Ishikawa (cell line): ENCODE results near the gene ARHGEF17.

Experiments
- CEBPB ChIP-seq: IDR thresholded peaks from 2 replicates; pipeline ENCODE4 v1.6.1; 2012
- CREB1 ChIP-seq: IDR thresholded peaks from 2 replicates; pipeline ENCODE4 v1.6.1; 2012; ENCODE audit warnings: low read depth
- EGR1 ChIP-seq: IDR thresholded peaks from 2 replicates; pipeline ENCODE4 v1.6.1; 2012
- EP300 ChIP-seq: IDR thresholded peaks from 2 replicates; pipeline ENCODE4 v1.6.1; 2012; ENCODE audit warnings: borderline replicate concordance
- FOXM1 ChIP-seq: IDR thresholded peaks from 2 replicates; pipeline ENCODE4 v1.6.1; 2012; ENCODE audit warnings: low read depth, borderline replicate concordance
- MAX ChIP-seq: IDR thresholded peaks from 2 replicates; pipeline ENCODE4 v1.6.1; 2012
- NFIC ChIP-seq: IDR thresholded peaks from 2 replicates; pipeline ENCODE4 v1.6.1; 2012
- RAD21 ChIP-seq: IDR thresholded peaks from 2 replicates; pipeline ENCODE4 v1.6.1; 2012; ENCODE audit warnings: low read depth
- REST ChIP-seq: IDR thresholded peaks from 2 replicates; pipeline ENCODE4 v1.6.1; 2012; ENCODE audit warnings: low read depth, mild to moderate bottlenecking
- TAF1 ChIP-seq: IDR thresholded peaks from 2 replicates; pipeline ENCODE4 v1.6.1; 2012; ENCODE audit warnings: low read depth, mild to moderate bottlenecking
- TCF12 ChIP-seq: IDR thresholded peaks from 2 replicates; pipeline ENCODE4 v1.6.1; 2012; ENCODE audit warnings: low read depth
- TEAD4 ChIP-seq: IDR thresholded peaks from 2 replicates; pipeline ENCODE4 v1.6.1; 2012
- YY1 ChIP-seq: IDR thresholded peaks from 2 replicates; pipeline ENCODE4 v1.6.1; 2012; ENCODE audit warnings: low read depth
- ZBTB7A ChIP-seq: IDR thresholded peaks from 2 replicates; pipeline ENCODE4 v1.6.1; 2012; ENCODE audit warnings: low read depth
- TF ChIP-seq, protein P1 (sequence below): IDR thresholded peaks from 2 replicates; pipeline ENCODE4 v1.6.1; 2012

ARHGEF17 gene

GRCh38 chr11:73265278-73265810 lies 42.7 kb upstream of the ARHGEF17 start:
- TF ChIP-seq MAX (no peak), EGR1 (no peak), REST (no peak), YY1 (no peak), RAD21 (no peak), FOXM1 (no peak), TCF12 (no peak), CREB1 (no peak), CEBPB (no peak), TAF1 (no peak), NFIC (no peak), TEAD4 (no peak), ZBTB7A (no peak), EP300 (no peak)
- TF ChIP-seq, protein P1, sequence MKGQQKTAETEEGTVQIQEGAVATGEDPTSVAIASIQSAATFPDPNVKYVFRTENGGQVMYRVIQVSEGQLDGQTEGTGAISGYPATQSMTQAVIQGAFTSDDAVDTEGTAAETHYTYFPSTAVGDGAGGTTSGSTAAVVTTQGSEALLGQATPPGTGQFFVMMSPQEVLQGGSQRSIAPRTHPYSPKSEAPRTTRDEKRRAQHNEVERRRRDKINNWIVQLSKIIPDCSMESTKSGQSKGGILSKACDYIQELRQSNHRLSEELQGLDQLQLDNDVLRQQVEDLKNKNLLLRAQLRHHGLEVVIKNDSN: no peak

DNA sequence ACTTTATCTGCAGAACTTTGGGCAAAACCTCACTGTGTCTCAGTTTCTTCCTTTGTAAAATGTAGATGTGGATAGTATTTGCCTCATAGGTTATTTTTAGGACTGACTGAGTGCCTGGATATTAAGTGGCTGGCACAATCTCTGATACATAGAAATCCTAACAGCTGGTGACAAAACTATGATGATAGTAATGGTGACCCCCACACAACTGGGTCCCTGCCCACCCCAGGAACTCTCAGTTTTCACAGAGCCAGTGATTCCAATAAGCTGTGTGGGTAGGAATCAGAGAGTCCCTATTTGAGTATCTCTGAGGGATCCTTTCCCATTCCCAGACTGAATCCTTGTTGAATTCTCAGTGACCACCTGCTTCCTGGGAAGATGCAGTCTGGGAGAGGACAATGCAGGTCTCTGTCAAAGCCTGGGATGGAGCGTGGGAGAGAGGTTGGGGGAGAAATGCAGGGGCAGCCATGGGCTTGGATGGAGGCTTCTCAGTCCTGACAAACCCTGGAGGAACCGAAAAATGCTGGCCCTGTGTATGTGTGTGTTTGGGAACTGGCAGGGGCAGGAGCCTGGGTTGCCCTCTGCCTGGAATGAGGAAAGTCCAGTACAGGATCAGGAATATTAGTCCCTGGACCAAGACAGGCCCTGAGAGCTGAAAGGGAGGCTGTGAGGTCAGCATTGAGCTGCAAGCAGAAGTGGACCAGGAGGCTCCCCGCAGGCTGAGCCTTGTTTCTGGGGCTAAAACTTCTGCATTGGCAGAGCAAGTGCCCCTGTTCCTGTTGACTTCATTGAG lies 42.0 kb upstream of the ARHGEF17 start:
- no peak for TF ChIP-seq FOXM1
- no peak for TF ChIP-seq RAD21
- TF ChIP-seq REST: no peak
- TF ChIP-seq MAX: no peak
- no peak for TF ChIP-seq EGR1
- TF ChIP-seq YY1: no peak
- TF ChIP-seq CEBPB: no peak
- no peak for TF ChIP-seq TEAD4
- TF ChIP-seq, protein P1: no peak
- no peak for TF ChIP-seq CREB1
- no peak for TF ChIP-seq TCF12
- no peak for TF ChIP-seq NFIC
- no peak for TF ChIP-seq TAF1
- TF ChIP-seq EP300: no peak

DNA sequence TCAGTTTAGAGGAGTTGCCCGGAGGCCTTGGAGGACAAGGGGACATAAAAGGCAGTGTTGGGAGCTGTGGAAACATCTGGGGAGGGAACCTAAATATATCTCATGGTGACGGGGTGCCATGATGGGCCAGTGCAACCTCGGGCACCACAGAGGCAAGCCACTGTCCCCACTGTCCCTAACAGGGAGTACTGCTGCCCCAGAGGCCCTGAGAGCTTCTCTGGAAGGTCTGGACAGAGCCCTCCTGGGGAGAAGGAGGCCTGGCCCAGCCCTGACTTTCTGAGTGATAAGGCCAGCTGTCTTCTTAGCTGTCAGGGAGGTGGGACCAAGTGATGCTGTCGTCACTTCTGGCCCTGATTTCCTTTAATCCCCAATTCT lies 41.4 kb upstream of the ARHGEF17 start:
- no peak for TF ChIP-seq FOXM1
- TF ChIP-seq TCF12: no peak
- no peak for TF ChIP-seq TEAD4
- TF ChIP-seq CEBPB: no peak
- no peak for TF ChIP-seq CREB1
- TF ChIP-seq TAF1: no peak
- TF ChIP-seq ZBTB7A: no peak
- no peak for TF ChIP-seq MAX
- TF ChIP-seq RAD21: no peak
- no peak for TF ChIP-seq YY1
- no peak for TF ChIP-seq REST
- no peak for TF ChIP-seq EP300
- no peak for TF ChIP-seq NFIC
- TF ChIP-seq, protein P1: no peak
- TF ChIP-seq EGR1: no peak
